Peyer's patch (tissue), 4 donors: ENCODE measurements around the gene CHST15.

ENCODE experiments used
- POLR2A ChIP-seq, 2 donors: fragments of 450-650 bp; IDR thresholded peaks; one replicate each; pipeline ENCODE4 v1.5.1; 2017; ENCODE audit warnings: antibody characterized with exemption in 2 of 2, mild to moderate bottlenecking in 2 of 2, moderate library complexity in 2 of 2
- TF ChIP-seq, protein P1 (sequence below), 6 experiments: fragments of 450-650 bp in 4 of 6; fragments of 200-600 bp in 2 of 6; sonication (generic) in 1 of 6; IDR thresholded peaks; one replicate each; pipeline ENCODE4 v1.5.1; 2017 to 2019; ENCODE audit warnings: antibody characterized with exemption in 6 of 6, mild to moderate bottlenecking in 3 of 6, moderate library complexity in 1 of 6

DNA sequence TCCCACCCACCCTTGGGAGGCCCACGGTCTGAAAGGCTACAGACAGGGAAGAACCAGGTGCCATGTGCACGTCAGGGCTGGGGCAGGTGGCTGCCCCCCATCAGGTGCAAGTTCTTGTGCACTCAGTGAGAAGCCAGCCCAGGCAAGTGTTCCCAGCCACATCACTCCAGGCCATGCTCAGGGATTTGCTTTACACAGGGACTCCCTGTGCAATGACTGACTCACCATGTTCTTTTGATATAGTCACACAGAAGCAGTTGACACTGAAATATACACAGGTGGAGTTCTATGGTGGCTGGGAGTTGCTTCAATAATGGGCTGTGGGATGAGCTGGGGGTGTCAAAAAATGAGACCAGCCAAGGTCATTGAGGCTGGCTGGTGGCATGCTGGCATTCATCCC, 8.0 kb upstream of the CHST15 start:
- TF ChIP-seq, protein P1, sequence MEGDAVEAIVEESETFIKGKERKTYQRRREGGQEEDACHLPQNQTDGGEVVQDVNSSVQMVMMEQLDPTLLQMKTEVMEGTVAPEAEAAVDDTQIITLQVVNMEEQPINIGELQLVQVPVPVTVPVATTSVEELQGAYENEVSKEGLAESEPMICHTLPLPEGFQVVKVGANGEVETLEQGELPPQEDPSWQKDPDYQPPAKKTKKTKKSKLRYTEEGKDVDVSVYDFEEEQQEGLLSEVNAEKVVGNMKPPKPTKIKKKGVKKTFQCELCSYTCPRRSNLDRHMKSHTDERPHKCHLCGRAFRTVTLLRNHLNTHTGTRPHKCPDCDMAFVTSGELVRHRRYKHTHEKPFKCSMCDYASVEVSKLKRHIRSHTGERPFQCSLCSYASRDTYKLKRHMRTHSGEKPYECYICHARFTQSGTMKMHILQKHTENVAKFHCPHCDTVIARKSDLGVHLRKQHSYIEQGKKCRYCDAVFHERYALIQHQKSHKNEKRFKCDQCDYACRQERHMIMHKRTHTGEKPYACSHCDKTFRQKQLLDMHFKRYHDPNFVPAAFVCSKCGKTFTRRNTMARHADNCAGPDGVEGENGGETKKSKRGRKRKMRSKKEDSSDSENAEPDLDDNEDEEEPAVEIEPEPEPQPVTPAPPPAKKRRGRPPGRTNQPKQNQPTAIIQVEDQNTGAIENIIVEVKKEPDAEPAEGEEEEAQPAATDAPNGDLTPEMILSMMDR (IDR thresholded peaks at IDR 0.05) = no peak
- TF ChIP-seq POLR2A (IDR thresholded peaks at IDR 0.05) = no peak
